Stimulated activated CD8-positive, alpha-beta memory T cell treated with anti-CD3 and anti-CD28 coated beads, Interleukin-12 subunit alpha, Interleukin-12 subunit beta, amount 100 ng/mL, for 1 hour (primary cell): ENCODE measurements around the gene PCYT2.

Experiments
- DNase-seq: peaks from one replicate; pipeline ENCODE4 v3.0.0-alpha.2; 2020; ENCODE audit warnings: low read depth

PCYT2 gene

GRCh38 chr17:81912441-81913309 lies 1.5 kb upstream of the PCYT2 start:
- no peak for DNase-seq

- no peak for DNase-seq
Measured at GRCh38 chr17:81911969-81912368, 770 bp upstream of the PCYT2 start.

- no peak for DNase-seq
Measured at GRCh38 chr17:81910840-81911276, 341 bp downstream of the PCYT2 start.

- DNase-seq = no peak
Measured at GRCh38 chr17:81909966-81910839, 996 bp downstream of the PCYT2 start.

GRCh38 chr17:81909231-81909630 lies 2.0 kb downstream of the PCYT2 start:
- no peak for DNase-seq

GRCh38 chr17:81908793-81909192 lies 2.4 kb downstream of the PCYT2 start:
- DNase-seq = no peak

- DNase-seq = no peak
Measured at GRCh38 chr17:81907219-81908145, 3.7 kb downstream of the PCYT2 start.

GRCh38 chr17:81906476-81907218 lies 4.6 kb downstream of the PCYT2 start:
- no peak for DNase-seq

- DNase-seq = no peak
Measured at GRCh38 chr17:81905993-81906392, 5.2 kb downstream of the PCYT2 start.

- DNase-seq = no peak
Measured at GRCh38 chr17:81905424-81905875, 5.7 kb downstream of the PCYT2 start.

- DNase-seq = no peak
Measured at GRCh38 chr17:81904600-81905423, 6.4 kb downstream of the PCYT2 start.

- DNase-seq = no peak
Measured at GRCh38 chr17:81903896-81904599, 7.2 kb downstream of the PCYT2 start.

GRCh38 chr17:81903415-81903831 lies 7.8 kb downstream of the PCYT2 start:
- DNase-seq = no peak

- no peak for DNase-seq
Measured at GRCh38 chr17:81902653-81903414, 8.4 kb downstream of the PCYT2 start.

- DNase-seq = no peak
Measured at GRCh38 chr17:81902023-81902652, 9.1 kb downstream of the PCYT2 start, which contains the start of gene NPB. Gene NPB, plus strand, starts transcription at chr17:81902238. Its CDS starts 40 bp downstream, at chr17:81902278.

GRCh38 chr17:81901167-81902022 lies 9.8 kb downstream of the PCYT2 start:
- DNase-seq = no peak

- DNase-seq = no peak
Measured at GRCh38 chr17:81900181-81900820, 10.9 kb downstream of the PCYT2 start.
